Transverse colon (tissue), 3 donors: Measurements from ENCODE around the gene TCF7.
"Not testable (repeated sequence)": the region's sequence is repeated elsewhere in the genome, so short reads cannot be mapped to it uniquely, and the experiment has no call there.

ENCODE experiments used
- CTCF ChIP-seq, 5 experiments: fragments of 200-600 bp in 3 of 5; fragments of 450-650 bp in 2 of 5; sonication (generic) in 3 of 5; IDR thresholded peaks; 1 replicate in 2 of 5; 2 replicates in 3 of 5; pipeline ENCODE4 v1.5.1; 2016 to 2017; ENCODE audit warnings: antibody characterized with exemption in 5 of 5, inconsistent platforms in 3 of 5, mild to moderate bottlenecking in 2 of 5, moderate library complexity in 1 of 5
- EP300 ChIP-seq: sonication (generic); formaldehyde crosslinking; IDR thresholded peaks from one replicate; pipeline ENCODE4 v1.6.1; 2017; ENCODE audit warnings: antibody characterized with exemption, low read depth
- POLR2A ChIP-seq: fragments of 450-650 bp; IDR thresholded peaks from one replicate; pipeline ENCODE4 v1.6.1; 2016; ENCODE audit warnings: antibody characterized with exemption, mild to moderate bottlenecking, moderate library complexity

- TF ChIP-seq POLR2A; EP300; CTCF (IDR thresholded peaks at IDR 0.05): not testable (repeated sequence)
Measured at GRCh38 chr5:134152173-134152832, 37.8 kb downstream of the TCF7 start.
